NCI-H2171 (cell line): Measurements from ENCODE around the gene RASIP1.

ENCODE experiments used
- DNase-seq: peaks from one replicate; lab custom pipeline; 2025; lab: John Stamatoyannopoulos, UW

Gene RASIP1

DNA sequence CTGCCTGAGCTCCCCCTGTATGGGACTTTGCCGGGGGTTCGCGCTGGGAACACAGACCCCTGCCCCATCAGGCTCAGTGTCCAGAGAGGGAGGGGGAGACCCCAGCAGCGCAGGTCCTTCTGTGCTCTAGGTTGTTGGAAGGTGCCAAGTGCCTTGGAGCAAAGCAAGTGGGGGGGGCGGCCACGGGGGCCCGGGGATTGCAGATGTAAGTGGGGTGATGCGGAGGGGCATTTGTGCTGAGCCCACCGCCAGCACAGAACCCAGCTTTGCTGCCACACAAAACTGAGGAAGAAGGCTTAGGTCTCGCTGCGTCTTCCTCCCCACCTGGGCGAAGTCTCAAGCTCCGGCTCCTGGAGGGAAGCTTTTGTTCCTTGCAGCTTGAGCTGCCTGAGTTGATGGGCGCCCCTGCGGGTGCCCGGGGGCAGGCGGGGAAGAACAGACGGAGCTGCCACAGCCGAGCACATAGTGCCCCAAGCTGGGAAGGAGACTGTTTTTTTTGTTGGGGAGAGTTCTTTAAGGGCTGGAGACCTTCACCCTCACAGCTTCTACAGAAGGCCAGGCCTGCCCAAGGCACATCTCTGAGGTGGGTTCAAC is 66.1 kb downstream of the RASIP1 start:
- DNase-seq, result no peak

DNA sequence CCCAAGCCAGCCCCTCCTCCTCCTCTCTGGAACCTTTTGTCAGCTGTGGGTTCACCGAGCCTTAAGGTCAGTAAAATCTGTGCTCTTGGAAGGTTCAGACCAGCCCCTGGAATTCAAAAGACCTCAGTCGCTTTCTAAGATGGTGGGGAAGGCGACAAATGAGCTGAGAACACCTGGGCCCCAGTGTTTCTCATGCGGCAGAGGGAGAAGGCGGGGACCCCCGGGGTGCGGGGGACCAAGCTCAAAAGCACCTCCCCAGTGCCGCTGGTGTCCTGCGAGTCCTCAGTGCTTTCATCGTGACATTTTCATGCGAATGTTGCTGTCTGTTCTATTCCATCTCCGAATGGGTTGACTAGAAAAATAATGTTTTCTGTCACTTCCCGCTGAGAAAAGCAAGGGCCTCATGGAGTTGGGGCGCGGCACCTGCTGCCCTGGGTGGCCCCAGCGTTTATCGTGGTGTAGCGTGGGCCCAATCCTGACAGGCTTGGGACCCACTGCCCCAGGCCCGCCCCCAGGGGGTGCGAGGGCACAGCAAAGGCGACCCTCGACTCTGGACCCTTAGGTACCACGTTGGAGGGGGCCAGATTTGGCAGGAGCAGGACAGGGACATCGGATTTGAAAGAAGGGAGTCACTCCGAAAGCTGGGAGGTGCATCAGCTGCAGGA is 66.8 kb downstream of the RASIP1 start:
- no peak for DNase-seq

DNA sequence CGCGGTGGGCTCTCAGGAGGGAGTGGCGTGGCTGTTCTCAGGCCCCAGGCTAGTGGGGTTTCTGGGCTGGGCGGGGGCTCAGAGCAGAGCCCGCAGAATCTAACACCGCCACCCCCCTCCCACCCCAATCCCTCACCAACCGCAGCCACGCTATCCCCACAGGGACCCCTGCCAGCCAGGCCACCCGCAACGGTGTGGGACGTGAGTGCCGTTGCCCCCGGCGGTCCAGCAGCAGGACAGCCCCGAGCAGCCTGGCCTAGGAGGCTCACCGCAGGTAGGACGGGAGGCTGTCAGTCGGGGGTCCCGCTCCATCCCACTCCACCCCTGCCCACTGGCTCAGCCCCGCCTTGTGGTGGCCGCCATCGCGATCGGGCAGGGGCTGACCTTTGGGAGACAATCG is 67.4 kb downstream of the RASIP1 start, which contains the start of gene NTN5:
Gene NTN5 (minus strand): TSS at position 24 of the 400 bp plus-strand sequence. CDS start 2,031 bp downstream, outside the sequence.
- DNase-seq, result no peak

GRCh38 chr19:48671446-48671995 is 68.9 kb downstream of the RASIP1 start:
- DNase-seq, result peak; percentile 68

GRCh38 chr19:48670699-48671445 is 69.5 kb downstream of the RASIP1 start:
- DNase-seq, result no peak
